Body of pancreas (tissue), 4 donors: ENCODE data around the gene PKP2.

Source experiments
- POLR2A ChIP-seq, 3 donors: fragments of 450-650 bp; IDR thresholded peaks; one replicate each; pipeline ENCODE4 v1.6.1; 2016; ENCODE audit warnings: antibody characterized with exemption in 3 of 3, mild to moderate bottlenecking in 2 of 3
- TF ChIP-seq, protein P1 (sequence below), 7 experiments: fragments of 450-650 bp in 4 of 7; fragments of 200-600 bp in 3 of 7; sonication (generic) in 3 of 7; IDR thresholded peaks; one replicate each; pipeline ENCODE4 v1.5.1; 2016 to 2019; ENCODE audit warnings: antibody characterized with exemption in 7 of 7

DNA sequence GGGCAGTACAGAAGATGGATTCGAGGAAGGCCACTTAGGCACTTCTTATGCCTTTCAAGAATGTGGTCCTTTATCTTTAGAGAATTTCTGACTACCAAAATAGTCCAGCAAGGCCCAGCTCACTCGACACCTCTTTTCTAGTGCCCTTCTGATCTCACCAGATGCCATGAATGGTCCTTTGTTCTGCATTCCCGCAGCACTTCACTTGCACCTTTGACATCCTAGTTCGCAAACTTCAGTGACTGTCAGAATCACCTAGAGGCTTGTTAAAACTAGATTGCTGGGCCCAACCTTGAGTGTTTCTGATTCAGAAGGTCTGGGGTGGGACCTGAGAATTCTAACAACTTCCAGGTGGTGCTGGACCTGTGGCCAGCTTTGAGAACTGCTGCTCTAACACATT, 56.7 kb downstream of the PKP2 start:
- TF ChIP-seq, protein P1, sequence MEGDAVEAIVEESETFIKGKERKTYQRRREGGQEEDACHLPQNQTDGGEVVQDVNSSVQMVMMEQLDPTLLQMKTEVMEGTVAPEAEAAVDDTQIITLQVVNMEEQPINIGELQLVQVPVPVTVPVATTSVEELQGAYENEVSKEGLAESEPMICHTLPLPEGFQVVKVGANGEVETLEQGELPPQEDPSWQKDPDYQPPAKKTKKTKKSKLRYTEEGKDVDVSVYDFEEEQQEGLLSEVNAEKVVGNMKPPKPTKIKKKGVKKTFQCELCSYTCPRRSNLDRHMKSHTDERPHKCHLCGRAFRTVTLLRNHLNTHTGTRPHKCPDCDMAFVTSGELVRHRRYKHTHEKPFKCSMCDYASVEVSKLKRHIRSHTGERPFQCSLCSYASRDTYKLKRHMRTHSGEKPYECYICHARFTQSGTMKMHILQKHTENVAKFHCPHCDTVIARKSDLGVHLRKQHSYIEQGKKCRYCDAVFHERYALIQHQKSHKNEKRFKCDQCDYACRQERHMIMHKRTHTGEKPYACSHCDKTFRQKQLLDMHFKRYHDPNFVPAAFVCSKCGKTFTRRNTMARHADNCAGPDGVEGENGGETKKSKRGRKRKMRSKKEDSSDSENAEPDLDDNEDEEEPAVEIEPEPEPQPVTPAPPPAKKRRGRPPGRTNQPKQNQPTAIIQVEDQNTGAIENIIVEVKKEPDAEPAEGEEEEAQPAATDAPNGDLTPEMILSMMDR (IDR thresholded peaks at IDR 0.05): no peak
- TF ChIP-seq POLR2A (IDR thresholded peaks at IDR 0.05): no peak
